Upper lobe of right lung (tissue), 1 donor: Measurements from ENCODE around the gene HIGD2B. TPM values are rescaled to one million over a fixed set of nuclear protein-coding genes. Genes with fewer than 3 reads are reported as not detected.

Experiments used
- ATAC-seq: fragments of 200-7000 bp; cut with Tn5 transposase; one replicate; pipeline ENCODE4 v1.9.1; 2020; ENCODE audit warnings: mild to moderate bottlenecking, moderate library complexity
- DNase-seq: peaks from one replicate; pipeline ENCODE4 v3.0.0-alpha.2; 2020
- H3K27ac ChIP-seq: fragments of 200-600 bp; one replicate; pipeline ENCODE4 v1.8.0; 2022
- H3K27me3 ChIP-seq: fragments of 200-600 bp; one replicate; pipeline ENCODE4 v1.8.0; 2022; ENCODE audit warnings: mild to moderate bottlenecking
- H3K36me3 ChIP-seq: fragments of 200-600 bp; one replicate; pipeline ENCODE4 v1.8.0; 2022
- H3K4me1 ChIP-seq: fragments of 200-600 bp; one replicate; pipeline ENCODE4 v1.8.0; 2022
- H3K4me3 ChIP-seq: fragments of 200-600 bp; one replicate; pipeline ENCODE4 v1.8.0; 2022; ENCODE audit warnings: mild to moderate bottlenecking
- H3K9me3 ChIP-seq: fragments of 200-600 bp; one replicate; pipeline ENCODE4 v1.8.0; 2022
- intact Hi-C: fragments of 100-400 bp; cut with DNase I; formaldehyde crosslinking; loops from one replicate; pipeline ENCODE4 v1.11.0; 2022
- total RNA-seq: library from RNA; stranded (reverse); fragmentation: NEBNext Ultra II Directional; extraction: Animal tissue kit (Norgen Biotek cat#: 25700); gene quantifications from one replicate; pipeline ENCODE4 v1.2.1, GENCODE V29; 2021
- TF ChIP-seq, protein P1 (sequence below): fragments of 200-600 bp; IDR thresholded peaks from one replicate; pipeline ENCODE4 v1.8.0; 2022; ENCODE audit warnings: antibody characterized with exemption
- donor health status: DM: no; HTN: yes; CAD: no; lungs with severe emphysema.

Gene HIGD2B
- total RNA-seq, 1 donor from 2014 or later: not detected

GRCh38 chr15:72706266-72706665, 20.3 kb upstream of the HIGD2B start:
- ATAC-seq (no peak), DNase-seq (no peak)
- TF ChIP-seq, protein P1, sequence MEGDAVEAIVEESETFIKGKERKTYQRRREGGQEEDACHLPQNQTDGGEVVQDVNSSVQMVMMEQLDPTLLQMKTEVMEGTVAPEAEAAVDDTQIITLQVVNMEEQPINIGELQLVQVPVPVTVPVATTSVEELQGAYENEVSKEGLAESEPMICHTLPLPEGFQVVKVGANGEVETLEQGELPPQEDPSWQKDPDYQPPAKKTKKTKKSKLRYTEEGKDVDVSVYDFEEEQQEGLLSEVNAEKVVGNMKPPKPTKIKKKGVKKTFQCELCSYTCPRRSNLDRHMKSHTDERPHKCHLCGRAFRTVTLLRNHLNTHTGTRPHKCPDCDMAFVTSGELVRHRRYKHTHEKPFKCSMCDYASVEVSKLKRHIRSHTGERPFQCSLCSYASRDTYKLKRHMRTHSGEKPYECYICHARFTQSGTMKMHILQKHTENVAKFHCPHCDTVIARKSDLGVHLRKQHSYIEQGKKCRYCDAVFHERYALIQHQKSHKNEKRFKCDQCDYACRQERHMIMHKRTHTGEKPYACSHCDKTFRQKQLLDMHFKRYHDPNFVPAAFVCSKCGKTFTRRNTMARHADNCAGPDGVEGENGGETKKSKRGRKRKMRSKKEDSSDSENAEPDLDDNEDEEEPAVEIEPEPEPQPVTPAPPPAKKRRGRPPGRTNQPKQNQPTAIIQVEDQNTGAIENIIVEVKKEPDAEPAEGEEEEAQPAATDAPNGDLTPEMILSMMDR: no peak
- Histone ChIP-seq H3K9me3 (no peaks in the 10 kb centered on the region), H3K4me3 (no peak overlapping the region), H3K36me3 (peaks cover 5% of the 10 kb centered on the region), H3K27me3 (no peaks in the 10 kb centered on the region), H3K4me1 (no peaks in the 10 kb centered on the region), H3K27ac (no peak overlapping the region)
- intact Hi-C loops: no loop called here

DNA sequence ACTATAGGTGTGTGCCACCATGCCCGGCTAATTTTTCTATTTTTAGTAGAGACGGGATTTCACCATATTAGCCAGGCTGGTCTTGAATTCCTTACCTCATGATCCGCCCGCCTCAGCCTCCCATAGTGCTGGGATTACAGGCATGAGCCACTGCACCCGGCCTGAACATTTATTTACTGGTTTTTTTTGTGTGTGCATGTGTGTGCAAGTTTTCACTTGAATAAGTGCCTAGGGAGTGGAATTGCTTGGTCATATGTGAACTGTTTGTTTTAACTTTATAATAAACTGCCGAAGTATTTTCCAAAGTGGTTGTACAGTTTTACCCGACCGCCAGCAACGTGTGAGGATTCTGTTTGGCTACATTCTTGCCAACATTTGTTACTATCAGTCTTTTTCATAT, 14.1 kb upstream of the HIGD2B start:
- Histone ChIP-seq H3K4me3 (no peak overlapping the region), H3K27ac (no peak overlapping the region), H3K4me1 (no peaks in the 10 kb centered on the region), H3K36me3 (peaks cover 5% of the 10 kb centered on the region), H3K27me3 (no peaks in the 10 kb centered on the region), H3K9me3 (no peaks in the 10 kb centered on the region)
- no peak for DNase-seq
- intact Hi-C loops: no loop called here
- ATAC-seq: no peak
- TF ChIP-seq, protein P1: no peak

- DNase-seq (no peak), ATAC-seq (no peak)
- peaks cover 5% of the 10 kb centered on the region for H3K36me3 ChIP-seq
- H3K27ac ChIP-seq: no peak overlapping the region
- H3K9me3 ChIP-seq: no peaks in the 10 kb centered on the region
- H3K4me3 ChIP-seq: no peak overlapping the region
- H3K27me3 ChIP-seq: no peaks in the 10 kb centered on the region
- no peaks in the 10 kb centered on the region for H3K4me1 ChIP-seq
- intact Hi-C loops: no loop called here
- TF ChIP-seq, protein P1: no peak
Measured at GRCh38 chr15:72698938-72699337, 13.0 kb upstream of the HIGD2B start.

DNA sequence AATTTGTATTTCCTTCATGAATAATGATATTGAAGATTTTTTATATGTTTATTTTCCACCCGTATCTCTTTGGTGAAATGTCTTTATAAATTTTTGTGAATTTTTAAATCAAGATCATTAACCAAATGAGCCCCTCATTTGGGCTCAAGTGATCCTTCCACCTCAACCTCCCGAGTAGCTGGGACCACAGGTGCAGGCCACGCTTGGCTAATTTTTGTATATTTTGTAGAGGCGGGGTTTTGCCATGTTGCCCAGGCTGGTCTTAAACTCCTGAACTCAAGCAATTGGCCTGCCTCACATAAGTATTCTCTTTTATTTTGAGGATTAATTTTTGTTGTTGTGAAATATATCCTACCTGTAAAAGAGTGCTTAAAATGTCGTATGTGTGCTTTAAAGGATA, 5.0 kb upstream of the HIGD2B start:
- Histone ChIP-seq H3K27ac (no peak overlapping the region), H3K9me3 (no peaks in the 10 kb centered on the region), H3K27me3 (no peaks in the 10 kb centered on the region), H3K4me1 (peaks cover 4% of the 10 kb centered on the region), H3K4me3 (no peak overlapping the region), H3K36me3 (no peaks in the 10 kb centered on the region)
- ATAC-seq (no peak), DNase-seq (no peak)
- TF ChIP-seq, protein P1: no peak
- intact Hi-C loops: no loop called here

DNA sequence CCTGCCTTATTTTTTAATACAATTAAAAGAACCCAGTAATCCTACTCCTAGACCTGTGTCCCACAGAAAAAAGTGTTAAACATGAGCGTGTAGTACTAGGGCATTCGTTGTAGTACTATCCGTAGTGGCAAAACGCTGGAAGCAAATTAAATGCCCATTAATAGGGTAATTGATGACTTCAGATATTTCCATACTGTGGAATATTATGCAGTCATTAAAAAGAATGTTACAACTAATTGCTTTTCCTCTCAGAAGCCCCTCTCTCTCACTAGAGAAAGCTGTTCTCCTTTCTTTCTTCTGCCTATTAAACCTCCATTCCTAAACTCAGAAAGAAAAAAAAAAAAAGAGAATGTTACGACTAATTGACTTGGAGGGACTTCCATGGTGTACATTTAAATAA, 2.7 kb upstream of the HIGD2B start:
- intact Hi-C loops: no loop called here
- no peak for DNase-seq
- TF ChIP-seq, protein P1: no peak
- Histone ChIP-seq H3K27me3 (no peaks in the 10 kb centered on the region), H3K36me3 (no peaks in the 10 kb centered on the region), H3K4me3 (no peak overlapping the region), H3K4me1 (peaks cover 4% of the 10 kb centered on the region), H3K27ac (no peak overlapping the region), H3K9me3 (no peaks in the 10 kb centered on the region)
- ATAC-seq: no peak

GRCh38 chr15:72685301-72685924, 569 bp downstream of the HIGD2B start:
- H3K4me1 ChIP-seq: peaks cover 4% of the 10 kb centered on the region
- peak overlapping the region; percentile 76 for H3K4me3 ChIP-seq
- no peak for DNase-seq
- H3K27ac ChIP-seq: peak overlapping the region; percentile 94
- H3K27me3 ChIP-seq: no peaks in the 10 kb centered on the region
- H3K9me3 ChIP-seq: no peaks in the 10 kb centered on the region
- intact Hi-C loops: no loop called here
- ATAC-seq: no peak
- TF ChIP-seq, protein P1: no peak
- H3K36me3 ChIP-seq: no peaks in the 10 kb centered on the region
